GM18511 (cell line): ENCODE measurements around the gene RAPGEF1.

Experiments
- ATAC-seq: cut with Tn5 transposase; IDR thresholded peaks from one replicate; pipeline ENCODE4 v1.9.1; 2021; ENCODE audit warnings: mild to moderate bottlenecking, moderate library complexity; ENCODE audit not compliant: unreplicated experiment

The RAPGEF1 gene

DNA sequence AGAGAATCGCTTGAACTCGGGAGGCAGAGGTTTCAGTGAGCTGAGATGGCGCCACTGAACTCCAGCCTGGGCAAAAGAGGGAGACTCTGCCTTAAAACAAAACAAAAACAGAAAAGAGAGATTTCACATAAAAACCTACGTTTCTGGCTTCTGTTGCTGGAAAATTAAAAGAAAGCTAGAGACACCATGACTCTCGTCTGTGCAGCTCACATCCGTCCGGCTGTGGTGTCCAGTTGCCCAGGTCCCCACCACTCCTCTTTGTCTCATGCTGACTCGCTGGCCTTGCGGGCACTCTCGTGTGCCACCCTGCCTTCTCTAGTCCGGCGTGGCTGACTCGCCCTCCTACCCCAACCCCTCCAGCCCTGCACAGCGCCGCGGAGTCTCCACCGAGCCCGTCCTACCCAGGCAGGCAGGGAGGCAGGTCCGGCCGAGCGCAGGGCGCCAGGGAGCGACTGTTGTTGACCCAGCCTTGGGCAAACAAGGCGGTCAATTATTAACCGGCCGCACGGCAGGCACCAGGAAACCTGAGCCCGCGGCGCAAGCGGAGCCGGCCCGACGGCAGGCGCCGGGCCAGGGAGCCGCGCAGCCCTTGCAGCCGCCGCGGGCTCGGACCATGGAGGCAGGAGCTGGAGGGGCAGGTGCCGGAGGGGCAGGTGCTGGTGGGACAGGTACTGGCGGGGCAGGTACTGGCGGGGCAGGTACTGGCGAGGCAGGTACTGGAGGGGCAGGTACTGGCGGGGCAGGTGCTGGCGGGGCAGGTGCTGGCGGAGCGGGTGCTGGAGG is 194.7 kb downstream of the RAPGEF1 start, which contains the start of gene PRRT1B:
PRRT1B (plus strand) TSS at position 521 of the 783 bp plus-strand sequence; CDS start at position 614, 93 bp downstream.
- ATAC-seq = no peak

DNA sequence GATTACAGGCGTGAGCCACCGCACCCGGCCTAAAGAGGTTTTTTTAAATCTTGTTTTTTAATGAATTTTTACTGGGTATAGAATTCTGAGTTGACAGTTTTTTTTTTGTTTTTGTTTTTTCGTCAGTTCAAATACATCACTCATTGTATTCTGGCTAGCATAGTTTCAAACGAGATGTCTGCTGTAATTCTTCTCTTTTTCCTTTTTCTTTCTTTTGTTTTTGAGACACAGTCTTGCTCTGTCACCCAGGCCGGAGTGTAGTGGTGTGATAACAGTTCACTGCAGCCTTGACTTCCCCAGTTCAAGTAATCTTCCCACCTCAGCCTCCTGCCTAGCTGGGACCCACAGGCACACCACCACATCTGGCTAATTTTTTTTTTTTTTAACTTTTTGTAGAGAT is 196.7 kb downstream of the RAPGEF1 start:
- ATAC-seq = no peak

DNA sequence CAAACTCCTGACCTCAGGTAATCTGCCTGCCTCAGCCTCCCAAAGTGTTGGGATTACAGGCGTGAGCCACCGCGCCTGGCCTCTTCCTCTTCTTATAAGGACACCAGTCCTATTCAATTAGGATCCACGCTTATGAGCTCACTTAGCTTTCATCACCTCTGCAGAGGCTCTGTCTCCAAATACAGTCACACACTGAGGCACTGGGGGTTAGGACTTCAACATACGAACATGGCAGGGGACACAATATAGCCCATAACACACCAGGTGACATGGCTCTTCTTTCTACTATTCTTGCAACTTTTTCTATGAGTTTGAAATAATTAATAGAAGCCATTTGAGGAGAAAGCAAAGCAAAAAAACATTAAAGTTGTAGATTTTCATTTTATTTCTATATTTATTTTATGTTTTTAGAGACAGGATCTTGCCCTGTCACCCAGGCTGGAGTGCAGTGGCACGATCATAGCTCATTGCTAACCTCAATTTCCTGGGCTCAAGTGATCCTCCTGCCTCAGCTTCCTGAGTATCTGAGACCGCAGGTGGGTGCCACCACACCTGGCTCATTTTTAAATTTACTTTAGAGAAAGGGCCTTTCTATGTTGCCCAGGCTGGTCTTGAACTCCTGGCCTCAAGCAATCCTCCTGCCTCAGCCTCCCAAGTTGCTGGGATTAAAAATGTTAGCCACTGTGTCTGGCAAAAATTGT is 200.5 kb downstream of the RAPGEF1 start:
- no peak for ATAC-seq

DNA sequence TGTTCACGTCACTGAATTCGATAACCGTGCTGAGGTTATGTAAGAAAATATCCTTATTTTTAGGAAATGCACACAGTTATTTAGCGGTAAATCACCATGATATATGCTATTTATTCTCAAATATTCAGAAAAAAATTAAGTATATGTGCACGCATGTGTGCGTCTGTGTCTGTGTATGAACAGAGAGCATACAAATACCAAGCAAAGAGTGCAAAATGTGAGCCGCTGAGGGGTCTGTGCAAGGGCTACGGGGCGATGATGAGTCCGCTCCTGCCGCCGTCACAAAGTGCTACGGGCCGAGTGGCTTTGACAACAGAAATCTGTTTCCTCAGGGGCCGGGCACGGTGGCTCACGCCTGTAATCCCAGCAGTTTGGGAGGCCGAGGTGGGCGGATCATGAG is 201.9 kb downstream of the RAPGEF1 start:
- ATAC-seq = no peak

DNA sequence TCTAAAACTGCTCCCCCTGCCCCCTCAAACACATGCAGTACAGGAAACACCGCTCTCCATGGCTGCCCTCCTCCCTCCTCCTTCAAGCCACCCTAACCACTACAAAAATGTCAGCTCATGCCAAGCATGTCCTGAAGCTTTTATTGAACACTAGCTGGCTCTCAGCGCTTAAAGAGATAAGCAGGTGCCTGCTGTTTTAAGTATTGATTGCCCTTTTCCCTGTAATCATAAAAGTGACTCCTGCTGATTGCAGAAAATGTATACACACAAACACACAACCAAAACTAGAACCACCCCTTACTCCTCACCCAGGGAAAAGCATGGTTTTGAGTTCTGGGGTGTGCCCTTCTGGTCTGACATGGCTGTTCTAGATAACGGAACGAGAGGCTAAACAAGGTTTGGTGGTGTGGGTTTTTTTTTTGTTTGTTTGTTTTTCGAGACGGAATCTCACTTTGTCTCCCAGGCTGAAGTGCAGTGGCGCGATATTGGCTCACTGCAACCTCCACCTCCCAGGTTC is 205.1 kb downstream of the RAPGEF1 start:
- ATAC-seq = no peak

GRCh38 chr9:131530920-131531832 is 208.7 kb downstream of the RAPGEF1 start, which contains the start of gene UCK1:
Gene UCK1, minus strand, starts transcription at chr9:131531263. Its CDS starts 89 bp downstream, at chr9:131531174.
- peak; percentile 88 for ATAC-seq

GRCh38 chr9:131530546-131530919 is 209.3 kb downstream of the RAPGEF1 start:
- ATAC-seq = peak; percentile 27

DNA sequence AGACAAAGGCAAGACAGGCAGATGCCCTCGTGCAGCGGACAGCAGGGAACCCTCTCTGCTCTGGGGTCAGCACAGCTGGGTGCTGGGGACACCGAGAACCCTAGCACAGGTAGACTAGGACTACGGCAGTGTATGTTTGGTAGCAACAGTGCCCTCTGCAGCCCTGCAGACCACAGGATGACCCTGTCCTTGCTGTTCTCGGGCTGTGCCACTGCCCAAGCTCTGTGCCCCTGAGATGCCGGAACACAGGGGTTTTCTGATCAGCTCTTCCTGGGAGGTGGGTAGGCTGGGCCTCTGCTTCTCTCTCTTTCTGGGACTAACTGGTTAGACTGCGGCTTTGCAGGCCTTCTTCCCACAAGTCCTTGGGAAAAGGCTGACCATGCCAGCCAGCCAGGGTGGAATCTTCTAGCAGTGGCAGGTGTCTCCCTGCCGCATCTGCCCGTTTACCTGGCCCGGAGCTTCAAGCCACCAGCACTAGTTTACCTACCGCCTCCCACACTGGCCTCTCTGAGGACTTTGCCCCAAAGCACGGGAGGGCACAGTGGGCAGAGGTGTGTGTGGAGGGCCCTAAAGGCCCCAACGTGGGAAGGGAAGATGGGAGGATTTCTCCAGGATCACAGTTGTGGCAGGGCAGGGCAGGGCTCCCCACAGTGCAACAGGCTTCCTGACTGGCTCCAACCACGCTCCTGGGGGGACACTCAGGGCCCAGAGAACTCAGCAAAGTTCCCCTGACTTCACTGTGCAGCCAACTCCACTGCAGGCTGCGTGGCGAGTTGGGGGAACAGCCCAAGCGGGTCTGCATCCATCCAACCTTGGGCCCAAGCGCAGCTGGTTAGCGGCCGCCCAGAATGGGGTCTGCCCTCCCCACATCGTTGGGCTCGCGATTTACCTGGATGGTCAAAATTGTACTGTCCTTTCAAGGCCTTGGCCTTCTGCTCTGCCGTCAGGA is 210.0 kb downstream of the RAPGEF1 start:
- no peak for ATAC-seq

GRCh38 chr9:131528886-131529505 is 210.9 kb downstream of the RAPGEF1 start:
- ATAC-seq = no peak

- ATAC-seq = no peak
These were observed 211.7 kb downstream of the RAPGEF1 start for GRCh38 chr9:131528186-131528585.
